Urinary bladder (tissue), 4 donors: ENCODE results near the gene NCK2. TPM values are rescaled to one million over a fixed set of nuclear protein-coding genes. Genes with fewer than 3 reads are reported as not detected.

ENCODE experiments used
- DNase-seq: peaks from one replicate; pipeline ENCODE4 v3.0.0-alpha.2; 2015; ENCODE audit errors: extremely low spot score
- H3K27ac ChIP-seq: one replicate; pipeline ENCODE4 v1.5.1; 2013; ENCODE audit warnings: low read depth, mild to moderate bottlenecking, moderate library complexity
- H3K36me3 ChIP-seq: one replicate; pipeline ENCODE4 v1.6.1; 2013; ENCODE audit warnings: mild to moderate bottlenecking, moderate library complexity; ENCODE audit not compliant: insufficient read depth
- H3K4me1 ChIP-seq: one replicate; pipeline ENCODE4 v1.6.1; 2013; ENCODE audit warnings: mild to moderate bottlenecking, moderate library complexity; ENCODE audit not compliant: insufficient read depth
- H3K4me3 ChIP-seq: one replicate; pipeline ENCODE4 v1.5.1; 2013; ENCODE audit warnings: low read depth, low read length
- WGBS: extraction: QIAGEN DNeasy Blood & Tissue Kit; methylation state at CpG from one replicate; pipeline ENCODE4 v1.1.7; 2013; 5-methylcytosine and 5-hydroxymethylcytosine counted together
- polyA plus RNA-seq: library from polyadenylated mRNA; stranded (reverse); fragments of 200-250 nt; gene quantifications from one replicate; pipeline ENCODE4 v1.2.3, GENCODE V29; 2013
- total RNA-seq: library from RNA; depleted of rRNA; stranded (reverse); fragments of >200 nt; gene quantifications from one replicate; pipeline ENCODE4 v1.2.3, GENCODE V29; 2014
- donor health status: healthy with polysubstance abuse.
- donor health status: healthy.

Gene NCK2
- total and polyA plus RNA-seq, 2 donors = 31.5 to 64.8 TPM

DNA sequence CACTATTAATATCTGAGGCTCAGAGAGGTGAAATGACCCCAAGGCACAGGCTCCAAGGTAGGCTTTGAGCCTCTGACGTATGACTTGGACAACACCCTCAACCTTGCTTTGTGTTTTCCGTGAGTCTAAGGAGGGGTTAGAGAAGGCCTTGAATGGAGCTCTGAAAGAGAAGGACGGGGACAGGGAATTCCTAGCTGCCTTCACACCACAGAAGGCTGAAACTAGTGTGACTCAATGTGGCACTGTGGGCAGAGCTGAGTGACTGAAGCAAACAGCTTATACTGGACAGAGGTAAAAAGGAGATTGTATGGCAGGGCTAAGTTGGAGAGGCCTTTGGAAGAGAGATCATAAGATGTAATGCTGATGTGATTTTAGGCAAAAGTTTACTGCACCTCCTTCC lies 3.5 kb upstream of the NCK2 start:
- no peak for DNase-seq
- Histone ChIP-seq H3K36me3 (no peaks in the 10 kb centered on the region), H3K4me3 (no peak overlapping the region), H3K4me1 (no peaks in the 10 kb centered on the region), H3K27ac (no peak overlapping the region)
- WGBS = 94% methylated on average over 3 of the region's 3 CpGs

GRCh38 chr2:105741617-105742016 lies 3.1 kb upstream of the NCK2 start:
- WGBS = 96% methylated on average over 4 of the region's 4 CpGs
- Histone ChIP-seq H3K36me3 (no peaks in the 10 kb centered on the region), H3K4me3 (no peak overlapping the region), H3K4me1 (no peaks in the 10 kb centered on the region), H3K27ac (no peak overlapping the region)
- no peak for DNase-seq

- peak overlapping the region; percentile 98 for H3K4me3 ChIP-seq
- no peaks in the 10 kb centered on the region for H3K36me3 ChIP-seq
- peak overlapping the region; percentile 94 for H3K27ac ChIP-seq
- WGBS = 2% methylated on average over 67 of the region's 75 CpGs
- peak; percentile 25 for DNase-seq
- H3K4me1 ChIP-seq = no peaks in the 10 kb centered on the region
These were observed 412 bp upstream of the NCK2 start for GRCh38 chr2:105744091-105744908.

DNA sequence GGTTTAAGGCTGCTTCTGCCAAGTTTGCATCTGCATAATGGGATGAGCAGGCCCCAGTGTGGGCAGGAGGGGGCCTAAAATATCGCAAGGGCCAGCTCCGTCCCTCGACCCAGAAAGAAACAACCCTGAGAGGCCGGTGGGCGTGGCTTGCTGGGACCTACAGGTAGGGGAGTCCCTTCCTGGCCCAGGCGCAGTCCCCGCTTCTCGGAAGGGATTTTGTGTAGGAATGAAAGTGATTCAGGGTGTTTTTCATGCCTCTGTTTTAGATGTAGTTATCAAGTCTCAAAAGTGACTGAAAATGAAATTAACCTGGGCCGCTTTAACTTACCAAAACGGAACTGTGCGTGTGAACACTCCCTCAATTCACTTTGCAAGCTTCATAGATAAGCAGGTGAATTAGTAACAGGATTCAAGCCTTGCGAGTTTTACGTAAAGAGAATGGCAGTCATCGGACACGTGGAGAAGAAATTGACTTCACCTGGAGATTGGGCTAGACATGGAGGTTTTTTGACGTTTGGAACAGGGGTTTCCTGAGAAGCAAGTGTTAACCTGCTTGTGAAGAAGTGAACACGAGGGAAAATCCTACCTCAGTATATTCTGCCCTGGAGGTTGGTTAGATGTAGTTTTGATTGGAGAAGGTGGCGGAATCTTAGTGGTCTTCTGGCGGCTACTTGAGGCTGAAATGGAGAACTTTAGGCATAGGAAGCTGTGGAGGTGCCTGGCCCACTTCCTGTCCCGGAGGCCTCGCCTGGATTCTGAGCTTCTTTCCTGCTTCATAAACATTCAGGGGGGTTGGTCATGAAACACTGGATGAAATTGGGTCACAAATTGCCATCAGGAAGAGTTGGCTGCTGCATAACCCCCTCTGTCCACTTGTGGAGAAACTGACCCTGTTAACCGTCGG lies 1.7 kb downstream of the NCK2 start:
- Histone ChIP-seq H3K4me1 (no peaks in the 10 kb centered on the region), H3K27ac (no peak overlapping the region)
- DNase-seq = no peak

DNA sequence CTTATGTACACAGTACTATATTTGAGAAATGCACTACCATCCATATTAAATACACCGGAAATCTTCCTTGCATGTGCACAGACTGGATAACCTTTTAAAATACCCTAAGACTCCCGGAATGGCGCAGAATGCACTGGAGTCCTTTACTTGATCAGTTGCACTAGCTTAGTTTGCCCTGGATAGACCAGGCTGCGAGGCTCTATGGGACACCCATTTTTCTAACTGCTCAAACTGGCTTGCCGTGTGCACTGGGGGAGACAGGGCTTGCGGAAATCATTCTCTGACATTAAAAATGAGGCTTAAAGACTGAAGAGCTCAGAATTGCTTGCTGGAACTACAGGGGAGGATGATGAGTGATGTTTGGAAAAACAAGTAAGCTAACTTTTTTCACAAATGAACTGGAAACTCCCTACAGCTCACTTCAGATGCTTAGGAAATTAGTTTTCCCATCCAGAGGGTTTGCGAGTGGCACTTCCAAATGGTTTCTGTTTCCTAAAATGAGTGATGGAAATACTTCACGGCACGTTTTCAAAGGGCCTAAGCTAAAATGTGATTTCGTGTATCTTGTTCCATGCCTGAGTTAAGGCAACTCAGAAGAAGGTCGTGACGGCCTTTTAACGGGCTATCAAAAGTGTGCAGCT lies 2.7 kb downstream of the NCK2 start:
- Histone ChIP-seq H3K36me3 (no peaks in the 10 kb centered on the region), H3K4me3 (peak overlapping the region; percentile 98), H3K27ac (no peak overlapping the region), H3K4me1 (no peaks in the 10 kb centered on the region)
- WGBS = 71% methylated on average over 13 of the region's 13 CpGs
- DNase-seq = no peak

More for the DNA sequence above, 1.7 kb downstream of the NCK2 start:
- WGBS = 51% methylated on average over 23 of the region's 23 CpGs
- H3K4me3 ChIP-seq = peak overlapping the region; percentile 98
- H3K36me3 ChIP-seq = no peaks in the 10 kb centered on the region

- DNase-seq = no peak
- no peaks in the 10 kb centered on the region for H3K4me1 ChIP-seq
- no peak overlapping the region for H3K4me3 ChIP-seq
- H3K36me3 ChIP-seq = no peaks in the 10 kb centered on the region
- H3K27ac ChIP-seq = no peak overlapping the region
- WGBS = 76% methylated on average over 4 of the region's 4 CpGs
These were observed 3.3 kb downstream of the NCK2 start for GRCh38 chr2:105747991-105748390.

DNA sequence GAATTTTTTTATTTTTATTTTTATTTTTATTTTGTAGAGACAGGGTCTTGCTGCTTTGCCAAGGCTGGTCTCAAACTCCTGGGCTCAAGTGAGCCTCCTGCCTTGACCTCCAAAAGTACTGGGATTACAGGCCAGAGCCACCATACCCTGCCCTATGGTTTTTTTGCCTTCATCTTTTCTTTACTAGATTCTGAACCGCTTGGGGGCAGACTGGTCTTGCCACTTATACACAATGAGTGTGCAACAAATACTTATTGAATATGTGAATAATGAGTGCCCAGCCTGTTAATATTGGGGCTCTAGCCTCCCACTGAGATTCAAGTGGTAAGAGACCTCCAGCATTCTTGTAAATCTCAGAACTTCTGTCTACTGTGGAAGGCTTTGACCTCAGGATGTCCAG lies 3.9 kb downstream of the NCK2 start:
- no peaks in the 10 kb centered on the region for H3K4me1 ChIP-seq
- no peak overlapping the region for H3K4me3 ChIP-seq
- DNase-seq = no peak
- no peaks in the 10 kb centered on the region for H3K36me3 ChIP-seq
- H3K27ac ChIP-seq = peak overlapping the region; percentile 35
- 78% methylated on average over 1 of the region's 1 CpG for WGBS

DNA sequence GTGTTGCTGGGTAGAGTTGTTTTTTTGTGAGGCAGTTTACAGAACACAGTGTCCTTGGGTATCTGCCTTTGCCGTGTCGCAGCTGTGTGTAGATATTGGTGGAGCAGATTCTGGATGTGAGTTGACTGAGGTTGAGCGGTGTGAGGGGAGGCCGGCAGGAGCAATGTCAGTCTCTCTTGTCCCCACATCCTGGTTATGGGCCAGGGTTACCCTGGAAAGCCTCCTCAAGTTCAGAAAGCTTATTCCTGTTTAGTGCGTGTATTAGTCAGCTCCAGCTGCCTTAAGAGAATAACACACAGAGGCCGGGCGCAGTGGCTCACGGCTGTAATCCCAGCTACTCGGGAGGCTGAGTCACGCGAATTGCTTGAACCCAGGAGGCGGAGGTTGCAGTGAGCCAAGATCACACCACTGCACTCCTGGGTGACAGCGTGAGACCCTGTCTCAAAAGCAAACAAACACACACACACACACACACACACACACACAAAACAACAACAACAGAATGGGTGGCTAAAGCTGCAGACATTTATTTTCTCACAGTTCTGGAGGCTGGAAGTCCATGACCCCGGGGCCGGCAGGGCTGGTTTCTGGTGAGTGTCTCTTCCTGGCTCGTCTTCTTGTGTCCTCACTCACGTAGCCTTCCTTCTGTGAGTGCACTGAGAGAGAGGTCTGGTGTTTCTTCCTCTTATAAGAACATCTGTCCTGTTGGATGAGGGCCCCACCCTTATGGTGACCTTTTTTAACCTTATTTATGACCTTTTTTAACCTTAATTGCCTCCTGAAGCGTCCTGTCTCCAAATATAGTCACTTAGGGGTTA lies 5.1 kb downstream of the NCK2 start:
- 88% methylated on average over 18 of the region's 18 CpGs for WGBS
- no peak overlapping the region for H3K4me3 ChIP-seq
- DNase-seq = no peak
- no peaks in the 10 kb centered on the region for H3K36me3 ChIP-seq
- H3K4me1 ChIP-seq = no peaks in the 10 kb centered on the region
- H3K27ac ChIP-seq = no peak overlapping the region

DNA sequence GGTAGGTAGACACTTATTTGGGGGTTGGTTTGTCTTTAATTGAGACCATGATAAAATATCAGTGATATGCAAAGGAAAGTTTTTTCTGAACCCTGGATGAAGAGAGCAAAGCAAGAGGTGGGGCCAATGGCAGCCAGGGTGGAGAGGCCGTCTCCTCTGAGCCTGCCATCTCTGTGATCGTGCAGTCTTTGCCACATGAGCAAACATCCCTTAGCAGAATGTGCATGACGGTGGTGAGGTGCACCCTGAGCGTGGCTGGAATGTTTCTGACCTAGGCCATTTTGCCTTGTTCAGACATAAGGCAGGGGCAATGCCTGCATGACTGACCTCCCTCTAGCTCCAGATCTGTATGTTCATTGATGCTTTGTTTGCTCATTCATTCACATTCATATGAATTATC lies 6.0 kb downstream of the NCK2 start:
- Histone ChIP-seq H3K27ac (no peak overlapping the region), H3K4me3 (no peak overlapping the region), H3K36me3 (no peaks in the 10 kb centered on the region), H3K4me1 (no peaks in the 10 kb centered on the region)
- no peak for DNase-seq
- WGBS = 92% methylated on average over 4 of the region's 4 CpGs

DNA sequence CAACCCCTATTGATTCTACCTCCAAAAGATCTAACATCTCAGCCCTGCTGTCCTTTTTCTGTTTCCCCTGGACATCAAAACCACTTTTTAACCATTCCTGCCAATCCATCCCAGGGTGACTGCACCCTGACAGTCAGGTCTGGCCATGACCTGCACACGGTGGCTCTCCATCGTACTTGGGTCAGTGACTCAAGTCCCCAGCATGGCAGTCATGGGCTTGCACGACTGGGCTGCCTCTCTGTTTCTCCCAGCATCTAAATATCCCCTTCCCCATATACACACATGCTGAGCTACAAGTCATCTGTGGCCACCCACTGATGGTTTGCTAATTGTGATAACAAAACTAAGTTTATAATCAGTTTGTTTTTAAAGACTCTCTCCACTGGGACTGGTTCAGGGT lies 6.6 kb downstream of the NCK2 start:
- no peak overlapping the region for H3K27ac ChIP-seq
- no peaks in the 10 kb centered on the region for H3K4me1 ChIP-seq
- no peak overlapping the region for H3K4me3 ChIP-seq
- no peak for DNase-seq
- WGBS = 87% methylated on average over 3 of the region's 3 CpGs
- H3K36me3 ChIP-seq = no peaks in the 10 kb centered on the region

DNA sequence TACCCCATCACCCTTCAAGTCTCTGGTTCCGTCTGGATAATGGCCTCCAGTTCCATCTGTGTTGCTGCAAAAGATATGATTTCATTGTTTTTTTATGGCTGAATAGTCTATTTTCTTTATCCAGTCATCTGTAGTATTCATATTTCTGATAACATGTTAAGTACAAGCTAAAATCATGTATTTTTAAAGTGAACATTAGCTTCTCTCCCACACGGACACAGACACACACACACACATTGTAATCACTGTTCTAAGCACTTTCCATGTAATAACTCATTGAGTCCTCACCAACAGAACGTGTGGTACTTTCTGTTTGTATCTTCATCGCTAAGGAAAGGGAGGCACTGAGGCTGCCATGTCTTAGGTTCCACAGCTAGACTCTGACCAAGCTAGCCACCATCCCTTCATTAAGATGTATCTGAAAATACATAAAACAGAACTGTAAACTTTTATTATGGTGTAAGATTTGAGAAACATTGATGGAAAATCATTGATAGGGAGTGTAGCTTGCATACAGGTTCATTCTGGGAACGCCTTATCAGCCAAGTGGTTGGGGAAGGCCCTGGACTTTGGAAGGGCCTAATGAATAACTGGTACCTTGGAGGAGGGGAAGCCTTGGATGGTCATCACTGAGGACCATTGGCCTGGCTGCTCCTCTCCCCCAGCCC lies 8.1 kb downstream of the NCK2 start:
- no peaks in the 10 kb centered on the region for H3K36me3 ChIP-seq
- 80% methylated on average over 5 of the region's 5 CpGs for WGBS
- H3K4me1 ChIP-seq = peaks cover 4% of the 10 kb centered on the region
- no peak for DNase-seq
- peak overlapping the region; percentile 38 for H3K27ac ChIP-seq
- no peak overlapping the region for H3K4me3 ChIP-seq

DNA sequence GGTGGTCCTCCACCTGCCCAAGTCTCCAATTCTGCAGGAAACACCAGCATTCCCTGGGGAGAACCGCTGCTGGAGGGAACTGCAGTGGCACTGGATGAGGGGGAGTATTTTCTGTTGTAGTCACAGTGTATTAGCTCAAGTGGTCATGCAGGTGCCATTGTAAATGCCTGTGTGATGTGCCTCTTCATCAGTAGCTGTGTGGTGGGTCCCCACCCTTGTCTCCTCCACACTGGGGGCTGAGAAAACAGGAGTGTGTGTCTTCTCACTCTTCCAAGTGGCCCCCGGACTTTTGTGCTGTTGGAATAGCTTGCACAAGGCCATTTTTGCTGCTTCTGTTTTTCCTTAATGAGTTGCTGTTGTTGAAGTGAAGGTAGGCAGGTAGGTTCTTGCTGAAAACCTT lies 8.7 kb downstream of the NCK2 start:
- Histone ChIP-seq H3K36me3 (no peaks in the 10 kb centered on the region), H3K27ac (peak overlapping the region; percentile 38), H3K4me3 (no peak overlapping the region), H3K4me1 (peaks cover 4% of the 10 kb centered on the region)
- no peak for DNase-seq
- WGBS = 93% methylated on average over 2 of the region's 2 CpGs
